ENCODE data around the gene XPNPEP2.

DNA sequence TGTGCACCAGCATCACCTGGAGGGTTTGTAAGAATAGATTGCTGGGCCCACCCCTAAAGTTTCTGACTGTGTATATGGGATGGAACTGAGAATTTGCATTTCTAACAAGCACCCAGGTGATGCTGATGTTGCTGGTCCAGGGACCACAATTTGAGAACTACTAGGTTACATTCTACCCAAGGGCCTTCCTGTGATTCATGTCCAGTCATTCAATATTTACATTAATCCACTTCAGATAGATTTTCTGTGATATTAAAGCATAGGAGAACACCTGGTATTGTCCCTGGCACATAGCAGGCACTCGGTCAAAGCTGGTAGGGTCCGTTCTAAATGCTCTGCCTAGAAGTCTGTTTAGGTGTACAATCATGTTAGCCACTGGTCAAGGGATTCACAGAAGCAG lies 19.5 kb upstream of the XPNPEP2 start:
- TF ChIP-seq, protein P1, sequence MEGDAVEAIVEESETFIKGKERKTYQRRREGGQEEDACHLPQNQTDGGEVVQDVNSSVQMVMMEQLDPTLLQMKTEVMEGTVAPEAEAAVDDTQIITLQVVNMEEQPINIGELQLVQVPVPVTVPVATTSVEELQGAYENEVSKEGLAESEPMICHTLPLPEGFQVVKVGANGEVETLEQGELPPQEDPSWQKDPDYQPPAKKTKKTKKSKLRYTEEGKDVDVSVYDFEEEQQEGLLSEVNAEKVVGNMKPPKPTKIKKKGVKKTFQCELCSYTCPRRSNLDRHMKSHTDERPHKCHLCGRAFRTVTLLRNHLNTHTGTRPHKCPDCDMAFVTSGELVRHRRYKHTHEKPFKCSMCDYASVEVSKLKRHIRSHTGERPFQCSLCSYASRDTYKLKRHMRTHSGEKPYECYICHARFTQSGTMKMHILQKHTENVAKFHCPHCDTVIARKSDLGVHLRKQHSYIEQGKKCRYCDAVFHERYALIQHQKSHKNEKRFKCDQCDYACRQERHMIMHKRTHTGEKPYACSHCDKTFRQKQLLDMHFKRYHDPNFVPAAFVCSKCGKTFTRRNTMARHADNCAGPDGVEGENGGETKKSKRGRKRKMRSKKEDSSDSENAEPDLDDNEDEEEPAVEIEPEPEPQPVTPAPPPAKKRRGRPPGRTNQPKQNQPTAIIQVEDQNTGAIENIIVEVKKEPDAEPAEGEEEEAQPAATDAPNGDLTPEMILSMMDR (IDR thresholded peaks at IDR 0.05; ENCODE audit: low read depth, low read length, poor library complexity, severe bottlenecking) = no peak
- no peak for TF ChIP-seq EZH2phosphoT487 (IDR thresholded peaks at IDR 0.05; ENCODE audit: borderline replicate concordance, low read length)
